BLaER1 treated with 17β-estradiol and CSF1 and Interleukin-3, amounts not matched to agents 10 nM and 100 nM (cell line): Measurements from ENCODE around the gene ADAM12.
A peak's percentile ranks its signal among the peaks of the same experiment; 100 is the strongest.

Source experiments
- H3K27ac ChIP-seq, 11 experiments: shearing (Covaris generic); formaldehyde crosslinking; 2 replicates each; pipeline ENCODE4 v1.8.1; 2022
- H3K27me3 ChIP-seq, 11 experiments: shearing (Covaris generic); formaldehyde crosslinking; 2 replicates each; pipeline ENCODE4 v1.8.1; 2022
- H3K36me3 ChIP-seq, 11 experiments: shearing (Covaris generic); formaldehyde crosslinking; 2 replicates each; pipeline ENCODE4 v1.8.1; 2022
- H3K4me1 ChIP-seq, 10 experiments: shearing (Covaris generic); formaldehyde crosslinking; 2 replicates each; pipeline ENCODE4 v1.8.1; 2022
- H3K4me2 ChIP-seq, 11 experiments: shearing (Covaris generic); formaldehyde crosslinking; 2 replicates each; pipeline ENCODE4 v1.8.1; 2022
- H3K4me3 ChIP-seq, 10 experiments: shearing (Covaris generic); formaldehyde crosslinking; 2 replicates each; pipeline ENCODE4 v1.8.1; 2022
- H3K9ac ChIP-seq, 11 experiments: shearing (Covaris generic); formaldehyde crosslinking; 2 replicates each; pipeline ENCODE4 v1.8.1; 2022
- H3K9me3 ChIP-seq, 11 experiments: shearing (Covaris generic); formaldehyde crosslinking; replicated peaks in 1 of 11; 2 replicates each; pipeline ENCODE4 v1.8.1; 2022
- H4K20me1 ChIP-seq, 11 experiments: shearing (Covaris generic); formaldehyde crosslinking; 2 replicates each; pipeline ENCODE4 v1.8.1; 2022
- Cebpa-rat ChIP-seq, 11 experiments: shearing (Covaris generic); IDR thresholded peaks; 2 replicates each; pipeline ENCODE4 v1.8.1; 2022

The ADAM12 gene

GRCh38 chr10:126135177-126135576 is 253.1 kb downstream of the ADAM12 start:
- peak overlapping the region in 3 of 11 experiments; percentile 1 to 39 (median 25); a peak in 4 of 22 replicates for H3K27ac ChIP-seq
- H3K4me2 ChIP-seq = peak overlapping the region in 6 of 11 experiments; percentile 48 to 82 (median 75); a peak in 10 of 22 replicates
- H3K36me3 ChIP-seq = no peaks in the 10 kb centered on the region
- H3K4me1 ChIP-seq = peaks cover 0 to 36% (median 15%) of the 10 kb centered on the region in 10 experiments; a peak in 17 of 20 replicates
- no peak overlapping the region for H3K4me3 ChIP-seq
- H3K9me3 ChIP-seq = peaks cover 5 to 18% (median 12%) of the 10 kb centered on the region in 11 experiments; a peak in 18 of 22 replicates
- H4K20me1 ChIP-seq = no peaks in the 10 kb centered on the region
- TF ChIP-seq Cebpa-rat (IDR thresholded peaks at IDR 0.05) = no peak
- H3K27me3 ChIP-seq = no peaks in the 10 kb centered on the region
- H3K9ac ChIP-seq = no peak overlapping the region

- Histone ChIP-seq H3K27me3 (no peaks in the 10 kb centered on the region), H3K4me1 (peaks cover 0 to 36% (median 15%) of the 10 kb centered on the region in 10 experiments; a peak in 17 of 20 replicates), H4K20me1 (no peaks in the 10 kb centered on the region), H3K9me3 (peaks cover 5 to 18% (median 12%) of the 10 kb centered on the region in 11 experiments; a peak in 18 of 22 replicates), H3K36me3 (no peaks in the 10 kb centered on the region), H3K9ac (no peak overlapping the region), H3K4me3 (no peak overlapping the region), H3K27ac (no peak overlapping the region), H3K4me2 (peak overlapping the region in 3 of 11 experiments; percentile 74 to 82 (median 76); a peak in 5 of 22 replicates)
- TF ChIP-seq Cebpa-rat (IDR thresholded peaks at IDR 0.05) = no peak
These were observed 254.2 kb downstream of the ADAM12 start for GRCh38 chr10:126133906-126134656.

GRCh38 chr10:126133082-126133620 is 255.1 kb downstream of the ADAM12 start:
- H3K9me3 ChIP-seq = peaks cover under 1 to 13% (median 7%) of the 10 kb centered on the region in 11 experiments; a peak in 18 of 22 replicates
- peaks cover 0 to 36% (median 15%) of the 10 kb centered on the region in 10 experiments; a peak in 17 of 20 replicates for H3K4me1 ChIP-seq
- no peak overlapping the region for H3K4me3 ChIP-seq
- no peaks in the 10 kb centered on the region for H3K27me3 ChIP-seq
- no peaks in the 10 kb centered on the region for H3K36me3 ChIP-seq
- no peaks in the 10 kb centered on the region for H4K20me1 ChIP-seq
- no peak overlapping the region; a peak in 1 of 22 replicates for H3K4me2 ChIP-seq
- no peak overlapping the region for H3K27ac ChIP-seq
- no peak overlapping the region for H3K9ac ChIP-seq
- no peak for TF ChIP-seq Cebpa-rat (IDR thresholded peaks at IDR 0.05)

GRCh38 chr10:126131341-126131740 is 256.9 kb downstream of the ADAM12 start:
- H4K20me1 ChIP-seq = no peaks in the 10 kb centered on the region

GRCh38 chr10:126130271-126130710 is 258.0 kb downstream of the ADAM12 start:
- Histone ChIP-seq H3K4me3 (no peak overlapping the region), H3K27me3 (no peaks in the 10 kb centered on the region), H3K4me1 (peaks cover 0 to 17% (median under 1%) of the 10 kb centered on the region in 10 experiments; a peak in 9 of 20 replicates), H3K4me2 (no peak overlapping the region), H4K20me1 (no peaks in the 10 kb centered on the region), H3K27ac (no peak overlapping the region), H3K9me3 (no peaks in the 10 kb centered on the region), H3K36me3 (no peaks in the 10 kb centered on the region), H3K9ac (no peak overlapping the region)
- 0 out of 22 replicates have a peak, but pooled peaks of 2 of the 11 experiments have one; percentile 11 to 30 for TF ChIP-seq Cebpa-rat (IDR thresholded peaks at IDR 0.05)

More at GRCh38 chr10:126131341-126131740, 256.9 kb downstream of the ADAM12 start:
- Histone ChIP-seq H3K36me3 (no peaks in the 10 kb centered on the region), H3K4me2 (no peak overlapping the region), H3K27me3 (no peaks in the 10 kb centered on the region), H3K9ac (no peak overlapping the region), H3K9me3 (no peaks in the 10 kb centered on the region), H3K4me3 (no peak overlapping the region), H3K27ac (no peak overlapping the region), H3K4me1 (peaks cover 0 to 27% (median 11%) of the 10 kb centered on the region in 10 experiments; a peak in 17 of 20 replicates)
- no peak for TF ChIP-seq Cebpa-rat (IDR thresholded peaks at IDR 0.05)

- Histone ChIP-seq H3K4me3 (no peak overlapping the region), H3K4me1 (peaks cover 0 to 4% (median 0%) of the 10 kb centered on the region in 10 experiments; a peak in 5 of 20 replicates), H4K20me1 (no peaks in the 10 kb centered on the region), H3K27me3 (no peaks in the 10 kb centered on the region), H3K36me3 (no peaks in the 10 kb centered on the region), H3K9me3 (no peaks in the 10 kb centered on the region), H3K9ac (no peak overlapping the region), H3K27ac (no peak overlapping the region), H3K4me2 (no peak overlapping the region)
- no peak for TF ChIP-seq Cebpa-rat (IDR thresholded peaks at IDR 0.05)
These were observed 259.3 kb downstream of the ADAM12 start for GRCh38 chr10:126129026-126129425.

- H3K36me3 ChIP-seq = no peaks in the 10 kb centered on the region
- H3K27me3 ChIP-seq = no peaks in the 10 kb centered on the region
- no peak for TF ChIP-seq Cebpa-rat (IDR thresholded peaks at IDR 0.05)
- no peak overlapping the region for H3K9ac ChIP-seq
- no peak overlapping the region for H3K4me3 ChIP-seq
- H3K27ac ChIP-seq = no peak overlapping the region
- H4K20me1 ChIP-seq = no peaks in the 10 kb centered on the region
- no peak overlapping the region for H3K4me2 ChIP-seq
- no peaks in the 10 kb centered on the region for H3K9me3 ChIP-seq
- H3K4me1 ChIP-seq = no peaks in the 10 kb centered on the region; a peak in 1 of 20 replicates
These were observed 259.7 kb downstream of the ADAM12 start for GRCh38 chr10:126128581-126128980.

GRCh38 chr10:126127481-126128029 is 260.7 kb downstream of the ADAM12 start:
- TF ChIP-seq Cebpa-rat (IDR thresholded peaks at IDR 0.05) = no peak

GRCh38 chr10:126126866-126127265 is 261.4 kb downstream of the ADAM12 start:
- no peak for TF ChIP-seq Cebpa-rat (IDR thresholded peaks at IDR 0.05)
- H3K4me1 ChIP-seq = no peaks in the 10 kb centered on the region
- H3K9me3 ChIP-seq = no peaks in the 10 kb centered on the region

More at GRCh38 chr10:126127481-126128029, 260.7 kb downstream of the ADAM12 start:
- Histone ChIP-seq H3K4me1 (no peaks in the 10 kb centered on the region), H3K9me3 (no peaks in the 10 kb centered on the region), H4K20me1 (no peaks in the 10 kb centered on the region), H3K27ac (no peak overlapping the region), H3K36me3 (no peaks in the 10 kb centered on the region), H3K4me3 (no peak overlapping the region), H3K27me3 (no peaks in the 10 kb centered on the region), H3K9ac (no peak overlapping the region), H3K4me2 (no peak overlapping the region)

More at GRCh38 chr10:126126866-126127265, 261.4 kb downstream of the ADAM12 start:
- Histone ChIP-seq H3K27ac (no peak overlapping the region), H3K4me2 (no peak overlapping the region), H3K36me3 (no peaks in the 10 kb centered on the region), H4K20me1 (no peaks in the 10 kb centered on the region), H3K27me3 (no peaks in the 10 kb centered on the region), H3K9ac (no peak overlapping the region), H3K4me3 (no peak overlapping the region)
